NCI-H524 treated with DMSO at 0.1 percent for 48 hours (cell line): ENCODE measurements around the gene RPS16.
A peak's percentile ranks its signal among the peaks of the same experiment; 100 is the strongest.

Experiments used
- DNase-seq: peaks from one replicate; lab custom pipeline; 2025; lab: John Stamatoyannopoulos, UW

Gene RPS16

DNA sequence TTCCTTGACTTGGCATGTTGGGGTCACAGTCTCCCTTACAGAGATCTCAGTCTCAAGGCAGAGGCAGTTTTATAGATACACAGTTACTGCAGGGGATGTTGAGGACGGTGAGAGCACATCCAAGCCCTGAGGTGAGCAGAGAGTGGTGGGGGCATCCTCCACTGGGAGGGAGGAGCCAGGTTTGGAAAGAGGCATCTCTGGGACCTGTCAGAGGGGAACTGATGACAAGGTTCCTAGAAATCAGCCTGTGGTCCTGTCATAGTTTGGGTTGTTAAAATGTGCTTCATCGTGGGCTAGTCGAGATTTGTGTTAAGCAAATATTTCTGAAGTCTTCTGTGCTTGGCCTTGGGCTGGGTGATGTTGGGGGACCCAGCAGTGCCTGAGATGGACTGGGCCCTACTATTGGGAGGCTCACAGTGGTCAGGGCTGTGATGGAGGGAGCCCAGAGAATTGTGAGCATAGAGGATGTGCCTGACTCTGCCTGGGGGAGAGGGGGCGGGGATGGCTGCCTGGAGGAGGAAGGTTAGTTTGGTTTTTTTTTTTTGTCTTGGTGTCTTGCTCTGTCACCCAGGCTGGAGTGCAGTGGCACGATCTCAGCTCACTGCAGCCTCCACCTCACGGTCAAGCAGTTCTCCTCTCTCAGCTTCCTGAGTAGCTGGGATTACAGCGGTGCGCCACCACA, 13.5 kb upstream of the RPS16 start:
- DNase-seq: no peak

DNA sequence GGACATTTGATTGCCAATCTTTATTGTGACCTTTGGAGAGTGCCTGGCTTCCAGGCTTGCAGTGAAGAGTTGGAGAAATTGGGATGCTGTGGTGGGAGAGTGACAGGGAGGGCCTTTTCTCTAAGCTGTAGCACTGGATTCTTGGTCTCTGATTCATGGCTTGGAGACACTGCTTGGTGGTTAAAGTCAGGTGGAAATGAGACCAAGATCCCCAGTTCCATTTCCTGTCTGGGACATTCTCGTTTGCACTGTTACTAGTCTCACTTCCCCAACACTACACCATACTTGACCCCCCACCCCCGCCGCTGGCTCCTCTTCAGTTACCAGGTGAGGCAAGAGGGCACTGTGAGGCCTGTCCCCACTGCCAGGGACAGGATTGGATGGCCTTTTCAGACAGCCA, 12.5 kb upstream of the RPS16 start:
- DNase-seq: no peak

DNA sequence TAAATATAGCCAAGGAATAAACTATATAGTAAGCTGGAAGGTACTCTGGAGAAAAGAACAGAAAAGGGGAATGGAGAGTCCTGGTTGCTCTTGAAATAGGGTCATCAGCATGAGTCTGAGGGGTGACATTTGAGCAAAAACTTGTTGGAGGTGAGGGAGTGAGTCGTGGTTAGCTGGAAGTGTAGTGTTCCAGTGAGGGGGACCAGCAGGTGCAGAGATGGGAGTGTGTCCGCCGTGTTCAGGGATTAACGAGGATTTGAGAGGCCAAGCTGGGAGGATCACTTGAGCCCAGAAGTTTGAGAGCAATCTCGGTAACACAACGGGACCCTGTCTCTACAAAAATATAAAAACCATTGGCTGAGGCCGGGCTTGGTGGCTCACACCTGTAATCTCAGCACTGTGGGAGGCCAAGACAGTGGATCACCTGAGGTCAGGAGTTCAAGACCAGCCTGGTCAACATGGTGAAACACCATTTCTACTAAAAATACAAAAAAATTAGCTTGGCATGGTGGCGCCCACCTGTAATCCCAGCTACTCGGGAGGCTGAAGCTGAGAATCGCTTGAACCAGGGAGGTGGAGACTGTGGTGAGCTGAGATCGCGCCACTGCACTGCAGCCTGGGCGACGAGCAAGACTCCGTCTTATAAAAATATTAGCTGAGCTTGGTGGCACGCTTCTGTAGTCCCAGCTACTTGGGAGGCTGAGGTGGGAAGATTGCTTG, 10.8 kb upstream of the RPS16 start:
- no peak for DNase-seq

DNA sequence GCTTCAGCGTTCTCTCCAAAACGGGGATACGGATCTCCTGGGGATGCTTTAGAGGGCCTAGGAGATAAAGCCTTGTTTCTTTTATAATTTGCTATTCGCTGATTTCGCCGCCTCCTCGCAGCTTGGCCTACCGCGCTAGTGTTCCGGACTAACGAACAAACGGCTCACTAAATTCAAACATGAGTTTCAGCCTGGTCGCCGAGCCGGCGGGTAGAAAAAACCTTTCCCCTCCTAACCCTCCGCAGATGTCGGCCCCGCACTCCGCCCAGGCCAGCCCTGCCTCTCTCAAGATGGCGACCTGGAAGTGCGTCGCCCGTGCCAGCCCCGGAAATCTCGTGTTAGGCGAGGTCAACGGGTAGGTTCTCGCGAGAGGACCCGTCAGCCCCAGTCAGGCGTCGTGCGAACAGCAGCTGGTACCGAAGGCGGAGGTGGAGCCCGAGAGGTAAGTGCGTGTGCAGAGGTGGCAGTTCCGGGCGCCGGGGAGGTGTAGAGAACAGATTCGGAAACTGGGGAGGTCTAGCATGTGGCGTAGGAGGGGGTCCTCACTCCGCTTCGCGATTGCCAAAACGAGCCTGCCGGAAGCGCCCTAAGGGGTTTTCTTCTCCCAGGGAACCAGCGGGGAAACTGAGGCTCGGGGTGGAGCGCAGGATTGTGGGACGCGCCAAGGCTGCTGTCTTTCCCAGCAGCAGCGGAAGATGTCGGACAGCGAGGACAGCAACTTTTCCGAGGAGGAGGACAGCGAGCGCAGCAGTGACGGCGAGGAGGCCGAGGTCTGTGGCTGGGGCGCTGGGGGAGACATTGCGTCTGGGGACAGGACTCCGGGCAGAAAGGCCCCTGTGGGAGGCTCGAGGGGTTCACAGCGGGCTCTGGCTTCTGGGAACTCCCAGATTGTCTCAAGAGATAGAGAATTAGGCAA, 9.7 kb upstream of the RPS16 start, which contains the start of gene SUPT5H:
Gene SUPT5H (plus strand): TSS at position 387 of the 916 bp plus-strand sequence. CDS start 309 bp downstream, at position 696.
- DNase-seq: peak; percentile 86

DNA sequence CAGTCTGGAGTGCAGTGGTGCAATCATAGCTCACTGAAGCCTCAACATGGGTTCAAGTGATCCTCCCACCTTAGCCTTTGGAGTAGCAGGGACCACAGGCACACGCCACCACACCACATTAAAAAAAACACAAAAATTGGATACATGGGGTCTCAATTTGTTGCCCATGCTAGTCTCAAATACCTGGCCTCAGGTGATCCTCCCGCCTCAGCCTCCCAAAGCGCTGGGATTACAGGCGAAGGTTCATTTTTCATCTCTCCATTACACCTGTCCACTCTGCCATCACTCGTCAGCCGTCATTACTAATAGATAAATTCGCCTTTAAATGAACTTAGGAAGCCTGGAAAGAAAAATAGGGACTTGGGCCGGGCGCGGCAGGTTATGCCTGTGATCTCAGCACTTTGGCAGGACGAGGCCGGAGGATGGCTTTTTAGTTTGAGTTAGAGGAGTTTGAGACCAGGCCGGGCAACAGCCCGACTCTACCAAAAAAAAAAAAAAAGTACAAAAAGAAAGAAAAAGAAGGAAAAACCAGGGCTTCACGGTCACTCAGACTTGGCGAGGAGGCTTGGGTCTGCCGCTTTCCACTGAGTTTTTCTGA, 8.9 kb upstream of the RPS16 start:
- DNase-seq: no peak

DNA sequence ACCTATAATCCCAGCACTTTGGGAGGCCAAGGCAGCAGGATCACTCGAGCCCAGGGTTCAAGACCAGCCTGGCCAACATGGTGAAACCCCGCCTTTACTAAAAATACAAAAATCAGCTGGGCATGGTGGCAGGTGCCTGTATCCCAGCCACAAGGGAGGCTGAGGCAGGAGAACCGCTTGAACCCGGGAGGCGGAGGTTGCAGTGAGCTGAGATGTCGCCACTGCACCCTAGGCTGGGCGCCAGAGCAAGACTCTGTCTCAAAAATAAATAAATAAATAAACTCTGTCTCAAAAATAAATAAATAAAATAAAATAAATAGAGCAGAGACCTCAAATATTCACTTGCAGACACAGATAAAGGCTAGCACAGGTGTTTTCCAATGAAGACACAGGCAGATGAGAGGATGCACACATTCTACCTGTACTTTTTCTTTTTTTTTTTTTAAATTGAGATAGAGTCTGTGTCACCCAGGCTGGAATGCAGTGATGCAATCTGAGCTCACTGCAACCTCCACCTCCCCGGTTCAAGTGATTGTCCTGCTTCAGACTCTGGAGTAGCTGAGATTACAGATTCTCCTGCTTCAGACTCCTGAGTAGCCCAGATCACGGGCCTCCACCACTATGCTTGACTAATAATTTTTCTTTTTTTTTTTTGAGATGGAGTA, 2.7 kb upstream of the RPS16 start:
- no peak for DNase-seq

DNA sequence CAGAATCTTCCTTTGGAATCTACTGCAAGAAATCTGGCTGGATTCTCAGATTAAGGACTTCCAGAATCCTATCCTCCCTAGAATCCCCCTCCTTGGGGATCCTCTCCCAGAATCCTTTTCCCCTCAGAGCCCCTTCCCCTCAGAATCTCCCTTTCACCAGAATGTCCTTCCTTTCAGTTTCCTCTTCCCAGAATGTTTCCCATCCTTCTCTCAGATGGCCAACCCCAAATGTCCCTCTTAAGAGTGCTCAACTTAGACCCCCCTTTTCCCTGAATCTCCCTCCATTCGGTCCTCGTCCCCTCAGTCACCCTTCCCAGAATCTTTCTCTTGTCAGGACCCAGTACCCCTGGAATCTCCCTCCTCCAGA, 584 bp upstream of the RPS16 start:
- no peak for DNase-seq

DNA sequence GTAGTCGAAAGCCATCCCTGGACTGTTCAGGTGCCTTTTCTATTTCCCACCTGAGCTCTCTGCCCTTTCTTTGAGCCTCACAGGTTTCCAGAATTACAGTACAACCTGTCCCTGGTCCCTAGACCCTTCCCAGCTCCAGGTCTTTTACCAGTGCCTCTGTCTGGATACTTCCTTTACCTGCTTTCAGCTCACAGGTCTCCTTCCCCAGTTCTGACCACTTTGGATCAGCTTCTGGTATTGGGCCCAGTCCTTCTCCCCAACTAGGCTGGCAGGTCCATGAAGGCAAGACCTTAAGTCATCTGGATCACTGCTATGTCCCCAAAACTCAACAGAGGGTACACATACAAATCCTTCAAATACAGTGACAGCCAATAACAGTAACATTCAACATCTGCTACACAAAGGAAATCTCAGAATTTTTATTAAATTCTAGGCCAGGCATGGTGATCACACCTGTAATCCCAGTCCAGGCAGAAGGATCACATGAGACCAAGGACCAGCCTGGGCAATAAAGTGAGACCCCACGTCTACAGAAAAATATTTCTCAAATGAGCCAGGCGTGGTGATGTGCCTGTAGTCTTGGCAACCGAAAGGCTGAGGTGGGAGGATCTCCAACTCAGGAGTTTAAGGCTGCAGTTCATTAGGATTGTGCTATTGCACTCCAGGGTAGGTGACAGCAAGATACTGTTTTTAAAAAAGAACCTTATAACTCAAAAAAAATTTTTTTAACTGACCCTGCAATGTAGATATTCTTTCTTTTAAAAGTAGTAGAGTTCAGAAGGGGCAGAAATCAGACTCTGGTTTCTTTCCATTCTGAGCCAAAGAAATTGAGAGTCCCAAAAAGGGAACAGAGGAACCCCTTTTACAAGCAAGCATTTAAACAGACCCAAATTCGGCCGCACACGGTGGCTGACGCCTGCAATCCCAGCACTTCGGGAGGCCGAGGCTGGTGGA, 1.3 kb downstream of the RPS16 start:
- DNase-seq: no peak

DNA sequence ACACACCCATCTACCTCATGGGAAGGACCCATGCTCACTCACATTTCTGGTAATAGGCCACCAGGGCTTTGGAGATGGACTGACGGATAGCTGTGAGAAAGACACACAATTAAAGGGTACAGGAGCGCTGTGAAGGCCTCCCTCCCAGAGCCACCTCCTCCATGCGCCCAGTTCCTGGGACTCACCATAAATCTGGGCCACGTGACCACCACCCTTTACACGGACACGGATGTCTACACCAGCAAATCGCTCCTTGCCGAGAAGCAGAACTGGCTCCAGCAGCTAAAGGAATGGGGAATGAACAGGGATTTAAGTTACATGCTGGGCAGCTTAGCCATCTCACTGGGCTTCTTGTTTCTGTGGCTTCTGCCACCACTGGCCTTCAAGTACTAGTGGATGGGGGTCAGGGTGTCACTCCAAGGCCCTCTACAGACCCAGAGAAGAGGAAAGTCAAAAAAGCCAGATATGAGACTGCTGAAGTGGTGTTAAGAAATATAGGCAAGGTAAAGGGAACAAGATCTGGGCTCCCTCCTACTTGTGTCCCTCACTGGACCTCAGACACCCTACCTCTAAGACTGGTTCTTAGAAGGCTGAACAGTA, 2.2 kb downstream of the RPS16 start:
- DNase-seq: no peak

DNA sequence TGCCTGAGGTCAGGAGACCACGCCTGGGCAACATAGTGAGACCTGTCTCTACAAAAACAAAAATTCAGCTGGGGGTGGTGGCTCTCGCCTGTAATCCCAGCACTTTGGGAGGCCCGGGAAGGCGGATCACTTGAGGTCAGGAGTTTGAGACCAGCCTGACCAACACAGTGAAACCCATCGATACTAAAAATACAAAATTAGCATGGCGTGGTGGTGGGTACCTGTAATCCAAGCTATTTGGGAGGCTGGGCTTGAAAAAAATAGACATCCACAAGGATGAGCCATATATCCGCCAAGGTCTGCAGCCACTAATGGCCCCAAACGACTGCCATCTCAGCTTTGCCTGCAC, 3.1 kb downstream of the RPS16 start:
- no peak for DNase-seq

DNA sequence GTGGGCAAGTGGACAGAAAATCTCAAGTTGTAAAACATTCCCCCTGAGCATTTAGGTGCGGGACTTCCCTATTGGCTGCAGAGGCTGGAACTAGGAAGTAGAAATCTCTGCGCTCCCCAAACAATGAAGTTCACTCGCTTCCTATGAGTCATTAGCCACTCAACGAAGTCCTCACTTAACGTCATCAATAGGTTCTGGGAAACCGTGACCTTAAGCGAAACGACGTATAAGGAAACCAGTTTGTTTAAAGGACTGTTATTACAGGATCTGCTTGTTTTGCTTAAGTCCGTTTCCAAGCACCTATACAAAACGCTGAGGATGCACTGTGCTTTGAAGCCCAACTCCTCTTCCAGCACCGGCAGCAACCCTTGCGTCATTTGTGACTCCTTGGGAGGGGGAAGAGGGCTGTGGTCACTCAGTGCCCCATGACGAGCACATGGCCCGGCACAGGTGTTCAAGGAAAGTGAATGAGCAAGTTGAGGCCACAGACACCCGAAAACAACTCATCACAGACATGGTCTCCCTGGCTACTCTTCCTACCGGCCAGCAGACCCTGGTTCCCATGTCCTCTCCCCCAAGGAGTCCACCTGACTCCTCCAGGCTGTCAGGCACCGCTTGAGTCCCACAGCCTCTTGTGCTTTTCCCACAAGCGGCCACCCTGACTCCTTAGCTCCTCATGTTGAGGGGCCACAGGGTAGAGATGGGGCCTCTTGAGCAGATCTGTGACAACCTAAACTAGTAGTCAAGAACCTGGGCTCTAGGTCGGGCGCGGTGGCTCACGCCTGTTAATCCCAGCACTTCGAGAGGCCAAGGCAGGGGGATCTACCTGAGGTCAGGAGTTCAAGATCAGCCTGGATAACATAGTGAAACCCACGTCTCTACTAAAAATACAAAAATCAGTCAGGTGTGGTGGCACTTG, 4.8 kb downstream of the RPS16 start:
- no peak for DNase-seq

DNA sequence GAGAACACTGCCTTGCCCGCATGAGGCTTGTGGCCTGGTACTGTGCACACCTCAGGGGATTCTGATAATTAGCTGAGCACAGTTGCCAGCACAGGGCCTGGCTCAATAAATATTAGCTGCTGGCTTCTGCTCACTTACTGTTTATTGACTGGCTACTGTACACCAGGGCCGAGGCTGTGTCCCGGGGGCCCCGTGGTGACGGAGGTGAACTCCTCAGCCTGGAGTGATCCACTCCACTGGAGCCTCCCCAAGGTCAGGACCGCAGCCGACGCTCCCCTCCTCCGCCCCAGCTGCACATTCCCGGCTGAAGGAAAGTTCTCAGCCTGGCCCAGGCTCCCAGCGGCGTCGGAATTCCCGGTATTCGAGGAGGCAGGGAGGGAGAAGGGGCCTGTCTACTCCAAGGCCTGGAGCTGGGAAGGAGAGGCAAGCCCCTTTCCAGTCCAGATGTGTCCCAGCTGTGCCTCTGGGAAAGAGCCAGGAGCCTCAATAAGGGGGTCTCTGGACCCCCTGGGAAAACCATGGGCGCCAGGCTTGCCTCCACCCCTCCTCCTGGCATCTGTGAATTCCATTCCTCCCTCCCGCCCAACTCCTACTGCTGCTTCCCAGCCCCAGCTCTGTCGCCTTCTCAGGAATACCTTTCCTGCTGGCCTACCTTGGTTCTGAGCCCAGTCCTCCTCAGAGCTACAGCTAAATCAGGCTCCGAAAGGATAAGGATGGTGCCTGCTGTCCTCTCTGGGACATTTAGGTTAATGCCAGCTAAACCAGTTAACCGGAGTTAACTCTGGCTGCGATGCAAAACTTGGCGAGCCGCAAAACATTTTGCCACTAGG, 7.3 kb downstream of the RPS16 start:
- DNase-seq: no peak

DNA sequence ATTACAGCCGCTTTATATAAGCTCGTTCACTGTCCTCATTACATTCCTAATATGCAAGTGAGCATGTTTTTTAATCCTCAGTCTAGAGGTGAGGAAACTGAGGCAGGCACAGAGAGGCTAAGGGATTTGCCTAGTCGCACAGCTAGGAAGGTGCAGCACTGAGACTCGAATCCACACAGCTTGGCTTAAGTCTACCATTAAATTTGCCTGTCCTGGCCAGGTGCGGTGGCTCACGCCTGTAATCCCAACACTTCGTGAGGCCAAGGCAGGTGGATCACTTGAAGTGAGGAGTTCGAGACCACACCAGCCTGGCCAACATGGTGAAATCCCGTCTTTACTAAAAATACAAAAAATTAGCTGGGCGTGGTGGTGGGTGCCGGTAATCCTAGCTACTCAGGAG, 8.0 kb downstream of the RPS16 start:
- no peak for DNase-seq

DNA sequence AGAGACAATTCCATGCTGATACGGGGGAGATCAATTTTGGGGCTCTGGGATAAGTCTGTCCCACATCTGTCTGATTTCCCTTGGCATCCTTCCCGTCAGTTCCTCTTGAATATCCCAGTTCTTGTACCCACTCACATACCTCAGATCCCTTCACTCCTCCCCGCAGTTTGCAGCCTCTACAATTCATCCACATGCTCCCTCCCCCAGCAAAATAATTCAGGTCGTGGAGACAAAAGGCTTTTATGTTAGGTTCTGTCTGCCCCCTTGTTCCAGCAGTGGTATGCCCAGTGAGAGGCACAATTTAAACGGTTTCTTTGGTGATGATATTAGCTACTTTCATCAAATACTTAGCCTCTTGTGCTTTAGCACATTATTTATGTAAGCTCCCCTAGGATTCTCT, 9.6 kb downstream of the RPS16 start:
- no peak for DNase-seq

DNA sequence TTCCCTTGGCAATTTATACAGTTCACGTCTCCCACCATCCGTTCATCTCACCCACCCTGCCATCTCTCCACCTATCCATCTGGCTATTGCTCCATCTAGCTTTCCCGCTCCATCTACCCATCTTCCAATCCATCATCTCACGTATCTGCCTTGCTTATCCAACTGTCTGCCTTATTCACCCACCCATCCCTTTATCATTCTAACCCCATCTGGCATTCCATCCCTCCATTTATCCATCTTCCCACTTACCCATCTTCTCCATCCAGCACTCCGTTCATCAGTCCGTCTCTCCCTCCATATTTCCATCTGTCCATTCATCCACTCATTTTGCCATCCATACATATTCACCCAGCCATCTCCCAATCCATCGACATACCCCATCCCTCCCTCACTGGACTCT, 10.0 kb downstream of the RPS16 start:
- no peak for DNase-seq

DNA sequence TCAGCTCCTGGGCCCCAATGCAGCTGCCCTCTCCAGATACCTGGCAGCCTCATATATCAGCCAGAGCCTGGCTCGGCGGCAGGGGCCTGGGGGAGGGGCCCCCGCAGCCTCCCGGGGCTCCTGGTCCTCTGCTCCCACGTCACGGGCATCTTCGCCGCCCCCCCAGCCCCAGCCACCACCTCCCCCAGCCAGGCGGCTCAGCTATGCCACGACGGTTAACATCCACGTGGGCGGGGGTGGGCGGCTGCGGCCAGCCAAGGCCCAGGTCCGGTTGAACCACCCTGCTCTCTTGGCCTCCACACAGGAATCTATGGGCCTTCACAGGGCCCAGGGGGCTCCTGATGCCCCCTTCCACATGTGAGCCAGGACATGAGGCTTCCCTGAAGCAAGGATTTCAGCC, 10.8 kb downstream of the RPS16 start:
- no peak for DNase-seq

DNA sequence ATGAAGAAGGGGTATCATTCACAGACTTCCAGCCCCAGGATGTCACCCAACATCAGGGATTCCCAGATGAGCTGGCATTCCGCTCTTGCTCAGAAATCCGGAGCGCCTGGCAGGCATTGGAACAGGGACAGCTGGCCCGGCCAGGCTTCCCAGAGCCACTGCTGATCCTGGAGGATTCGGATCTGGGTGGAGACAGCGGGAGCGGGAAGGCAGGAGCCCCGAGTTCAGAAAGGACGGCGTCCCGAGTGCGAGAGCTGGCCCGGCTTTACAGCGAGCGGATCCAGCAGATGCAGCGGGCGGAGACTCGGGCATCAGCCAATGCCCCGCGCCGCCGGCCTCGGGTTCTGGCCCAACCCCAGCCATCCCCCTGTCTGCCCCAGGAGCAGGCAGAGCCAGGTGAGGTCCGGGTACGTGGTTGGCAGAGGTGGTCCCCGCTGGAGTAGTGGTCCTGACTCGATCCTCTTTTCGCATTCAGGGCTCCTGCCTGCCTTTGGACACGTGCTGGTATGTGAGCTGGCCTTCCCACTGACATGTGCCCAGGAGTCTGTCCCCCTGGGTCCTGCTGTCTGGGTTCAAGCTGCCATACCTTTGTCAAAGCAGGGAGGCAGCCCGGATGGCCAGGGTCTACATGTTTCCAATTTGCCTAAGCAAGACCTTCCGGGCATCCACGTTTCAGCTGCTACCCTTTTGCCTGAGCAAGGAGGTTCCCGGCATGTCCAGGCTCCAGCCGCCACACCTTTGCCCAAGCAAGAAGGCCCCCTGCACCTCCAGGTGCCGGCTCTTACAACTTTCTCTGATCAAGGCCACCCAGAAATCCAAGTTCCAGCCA, 12.3 kb downstream of the RPS16 start:
- no peak for DNase-seq
